Smooth muscle cell (in vitro differentiated cells): ENCODE results near the gene SLC26A8. TPM values are rescaled to one million over a fixed set of nuclear protein-coding genes. Genes with fewer than 3 reads are reported as not detected.

Experiments used
- DNase-seq: peaks from one replicate; lab custom pipeline; 2025; ENCODE audit not compliant: unreplicated experiment; lab: John Stamatoyannopoulos, UW
- H2AFZ ChIP-seq: fragments of 200-600 bp; sonication (generic); 2 replicates; pipeline ENCODE4 v1.6.0; 2016; ENCODE audit warnings: antibody characterized with exemption, low read depth, mild to moderate bottlenecking
- H3F3A ChIP-seq: fragments of 200-600 bp; sonication (generic); 2 replicates; pipeline ENCODE4 v1.6.0; 2017; ENCODE audit warnings: antibody characterized with exemption, low read depth
- H3K27ac ChIP-seq: fragments of 200-600 bp; sonication (generic); 2 replicates; pipeline ENCODE4 v1.5.1; 2016; ENCODE audit warnings: low read depth, mild to moderate bottlenecking
- H3K27me3 ChIP-seq: fragments of 200-600 bp; sonication (generic); 2 replicates; pipeline ENCODE4 v1.6.1; 2016; ENCODE audit warnings: low read depth, mild to moderate bottlenecking
- H3K36me3 ChIP-seq: fragments of 200-600 bp; sonication (generic); 2 replicates; pipeline ENCODE4 v1.5.1; 2016; ENCODE audit warnings: low read depth
- H3K4me1 ChIP-seq: fragments of 200-600 bp; sonication (generic); 2 replicates; pipeline ENCODE4 v1.5.1; 2016; ENCODE audit warnings: low read depth
- H3K4me2 ChIP-seq: fragments of 200-600 bp; sonication (generic); 2 replicates; pipeline ENCODE4 v1.6.0; 2016; ENCODE audit warnings: mild to moderate bottlenecking
- H3K4me3 ChIP-seq: fragments of 200-600 bp; sonication (generic); 2 replicates; pipeline ENCODE4 v1.5.1; 2016; ENCODE audit warnings: mild to moderate bottlenecking
- H3K79me2 ChIP-seq: fragments of 200-600 bp; sonication (generic); 2 replicates; pipeline ENCODE4 v1.6.0; 2016; ENCODE audit warnings: low read depth, mild to moderate bottlenecking
- H3K9ac ChIP-seq: fragments of 200-600 bp; sonication (generic); 2 replicates; pipeline ENCODE4 v1.6.0; 2016; ENCODE audit warnings: low read depth
- H3K9me3 ChIP-seq: fragments of 200-600 bp; sonication (generic); replicated peaks from 2 replicates; pipeline ENCODE4 v1.5.1; 2016; ENCODE audit warnings: low read depth
- H4K20me1 ChIP-seq: fragments of 200-600 bp; sonication (generic); 2 replicates; pipeline ENCODE4 v1.6.0; 2016; ENCODE audit warnings: low read depth
- WGBS: methylation state at CpG from one replicate; pipeline ENCODE4 v1.1.7; 2016; ENCODE audit warnings: low lambda C conversion rate; 5-methylcytosine and 5-hydroxymethylcytosine counted together
- polyA plus RNA-seq: library from polyadenylated mRNA; unstranded; fragments of >200 nt; fragmentation: Nextera tagmentation; extraction: Ambion mirVana; gene quantifications from 2 replicates; pipeline ENCODE4 v1.2.1, GENCODE V29; 2016
- total RNA-seq: library from RNA; depleted of rRNA; stranded (reverse); fragments of >200 nt; gene quantifications from 2 replicates; pipeline ENCODE4 v1.2.3, GENCODE V29; 2014
- TF ChIP-seq, protein P1 (sequence below): fragments of 200-600 bp; sonication (generic); IDR thresholded peaks from 2 replicates; pipeline ENCODE4 v1.5.1; 2017; ENCODE audit warnings: borderline replicate concordance, mild to moderate bottlenecking, antibody characterized with exemption; ENCODE audit not compliant: insufficient read depth, poor library complexity, severe bottlenecking

SLC26A8 gene
- total and polyA plus RNA-seq, 2 experiments from 2014 or later, result 0.09 TPM; not detected in 1

DNA sequence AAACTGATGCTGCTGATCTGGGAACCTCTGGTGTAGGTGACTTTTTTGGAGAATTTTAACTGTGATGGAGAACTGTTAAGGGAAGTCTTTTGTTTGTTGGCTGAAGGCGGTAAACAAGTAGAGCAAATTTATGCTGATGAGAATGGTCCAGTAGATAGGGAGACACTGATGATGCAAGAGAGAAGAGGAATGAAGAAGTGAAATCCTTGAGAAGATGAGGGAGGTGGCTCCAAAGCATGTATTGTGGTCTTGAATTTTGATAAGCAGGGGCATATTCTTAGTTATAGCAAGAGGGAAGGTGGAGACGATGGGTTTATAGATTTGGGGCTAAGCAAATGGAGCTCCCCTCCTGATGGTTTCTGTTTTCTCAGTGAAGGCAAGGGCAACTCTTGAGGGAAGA, 25.1 kb upstream of the SLC26A8 start:
- H3F3A ChIP-seq, result peaks cover 3% of the 10 kb centered on the region
- peaks cover 100% of the 10 kb centered on the region for H4K20me1 ChIP-seq

DNA sequence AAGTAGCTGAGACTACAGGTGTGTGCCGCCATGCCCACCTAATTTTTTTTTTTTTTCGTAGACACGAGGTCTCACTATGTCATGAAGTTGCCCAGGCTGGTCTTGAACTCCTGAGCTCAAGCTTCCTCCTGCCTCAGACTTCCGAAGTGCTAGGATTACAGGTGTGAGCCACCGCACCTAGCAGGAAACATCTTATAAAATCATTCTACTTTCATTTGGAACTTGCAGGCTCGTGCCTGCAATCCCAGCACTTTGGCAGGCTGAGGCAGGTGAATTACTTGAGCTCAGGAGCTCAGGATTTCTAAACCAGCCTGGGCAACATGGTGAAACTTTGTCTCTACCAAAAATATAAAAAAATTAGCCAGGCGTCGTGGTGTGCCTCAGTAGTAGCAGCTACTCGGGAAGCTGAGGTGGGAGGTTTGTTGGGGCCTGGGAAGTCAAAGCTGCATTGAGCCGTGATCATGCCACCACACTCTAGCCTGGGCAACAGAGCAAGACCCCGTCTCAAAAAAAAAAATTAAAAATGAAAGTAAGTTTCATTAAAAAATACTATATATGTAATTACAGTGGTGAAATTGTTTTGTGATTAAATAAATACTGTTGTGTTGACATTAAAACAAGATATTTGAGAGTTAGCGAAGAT, 18.3 kb upstream of the SLC26A8 start:
- Histone ChIP-seq H3K27ac (no peak overlapping the region), H3K4me1 (peaks cover 9% of the 10 kb centered on the region), H3K79me2 (peaks cover 99% of the 10 kb centered on the region)

More for the DNA sequence above, 25.1 kb upstream of the SLC26A8 start:
- no peak overlapping the region for H3K9ac ChIP-seq
- H3K79me2 ChIP-seq, result peaks cover 95% of the 10 kb centered on the region
- no peak overlapping the region for H3K27ac ChIP-seq
- no peak for DNase-seq
- no peaks in the 10 kb centered on the region for H3K27me3 ChIP-seq
- 94% methylated on average over 2 of the region's 2 CpGs for WGBS
- H3K4me2 ChIP-seq, result no peak overlapping the region
- H3K36me3 ChIP-seq, result no peaks in the 10 kb centered on the region
- H3K4me3 ChIP-seq, result no peak overlapping the region
- no peak overlapping the region for H2AFZ ChIP-seq
- peaks cover 6% of the 10 kb centered on the region for H3K4me1 ChIP-seq
- H3K9me3 ChIP-seq, result no peaks in the 10 kb centered on the region
- TF ChIP-seq, protein P1, sequence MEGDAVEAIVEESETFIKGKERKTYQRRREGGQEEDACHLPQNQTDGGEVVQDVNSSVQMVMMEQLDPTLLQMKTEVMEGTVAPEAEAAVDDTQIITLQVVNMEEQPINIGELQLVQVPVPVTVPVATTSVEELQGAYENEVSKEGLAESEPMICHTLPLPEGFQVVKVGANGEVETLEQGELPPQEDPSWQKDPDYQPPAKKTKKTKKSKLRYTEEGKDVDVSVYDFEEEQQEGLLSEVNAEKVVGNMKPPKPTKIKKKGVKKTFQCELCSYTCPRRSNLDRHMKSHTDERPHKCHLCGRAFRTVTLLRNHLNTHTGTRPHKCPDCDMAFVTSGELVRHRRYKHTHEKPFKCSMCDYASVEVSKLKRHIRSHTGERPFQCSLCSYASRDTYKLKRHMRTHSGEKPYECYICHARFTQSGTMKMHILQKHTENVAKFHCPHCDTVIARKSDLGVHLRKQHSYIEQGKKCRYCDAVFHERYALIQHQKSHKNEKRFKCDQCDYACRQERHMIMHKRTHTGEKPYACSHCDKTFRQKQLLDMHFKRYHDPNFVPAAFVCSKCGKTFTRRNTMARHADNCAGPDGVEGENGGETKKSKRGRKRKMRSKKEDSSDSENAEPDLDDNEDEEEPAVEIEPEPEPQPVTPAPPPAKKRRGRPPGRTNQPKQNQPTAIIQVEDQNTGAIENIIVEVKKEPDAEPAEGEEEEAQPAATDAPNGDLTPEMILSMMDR, result no peak

DNA sequence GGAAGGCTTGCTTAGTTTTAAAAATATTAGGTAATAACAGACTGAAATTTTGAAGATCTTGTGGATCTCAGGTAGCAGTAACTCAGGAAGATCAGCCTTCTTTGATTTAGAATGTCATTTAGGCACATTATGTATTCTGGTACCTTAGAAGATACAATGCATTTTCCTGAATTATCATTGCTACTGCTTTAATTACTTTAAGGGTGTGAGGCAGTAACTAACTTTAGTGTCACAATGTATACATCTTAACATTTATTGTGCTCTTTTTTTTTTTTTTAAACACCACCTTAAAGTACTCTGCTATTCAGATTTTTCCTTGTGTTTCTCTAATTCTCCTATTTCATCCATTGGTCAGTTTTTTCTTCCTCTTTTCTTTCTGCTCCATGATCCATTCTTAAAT, 16.5 kb upstream of the SLC26A8 start:
- Histone ChIP-seq H3K4me2 (no peak overlapping the region), H3K36me3 (no peaks in the 10 kb centered on the region), H3F3A (no peaks in the 10 kb centered on the region), H4K20me1 (peaks cover 100% of the 10 kb centered on the region), H3K27ac (no peak overlapping the region), H3K9ac (no peak overlapping the region), H3K9me3 (no peaks in the 10 kb centered on the region), H2AFZ (no peak overlapping the region), H3K4me3 (no peak overlapping the region), H3K4me1 (peaks cover 9% of the 10 kb centered on the region), H3K27me3 (no peaks in the 10 kb centered on the region), H3K79me2 (peaks cover 99% of the 10 kb centered on the region)
- TF ChIP-seq, protein P1, result no peak
- DNase-seq, result no peak

More for the DNA sequence above, 18.3 kb upstream of the SLC26A8 start:
- 96% methylated on average over 12 of the region's 12 CpGs for WGBS
- H3K9me3 ChIP-seq, result no peaks in the 10 kb centered on the region
- H3K36me3 ChIP-seq, result no peaks in the 10 kb centered on the region
- peaks cover 100% of the 10 kb centered on the region for H4K20me1 ChIP-seq
- no peaks in the 10 kb centered on the region for H3K27me3 ChIP-seq
- H3K4me3 ChIP-seq, result no peak overlapping the region
- TF ChIP-seq, protein P1, result no peak
- H3K4me2 ChIP-seq, result no peak overlapping the region
- H3K9ac ChIP-seq, result no peak overlapping the region
- H2AFZ ChIP-seq, result no peak overlapping the region
- no peaks in the 10 kb centered on the region for H3F3A ChIP-seq
- DNase-seq, result no peak

DNA sequence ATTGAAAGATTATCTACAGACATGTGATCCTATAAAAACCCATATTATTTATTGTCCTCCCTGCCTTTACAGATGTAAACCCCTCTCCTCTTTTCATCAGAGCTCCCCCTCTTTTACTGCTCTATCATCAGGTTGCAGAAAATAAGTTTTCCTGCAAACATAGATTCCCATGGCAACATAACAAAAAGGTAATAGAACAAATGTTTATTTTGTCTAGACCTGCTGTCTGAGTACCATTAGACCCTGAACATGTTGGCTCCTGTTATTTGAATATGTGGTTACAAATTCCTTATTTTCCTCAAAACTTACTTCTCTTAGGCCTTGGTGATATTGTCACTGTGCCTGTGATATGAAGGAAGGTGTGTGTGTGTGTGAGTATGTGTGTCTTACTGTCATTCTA, 14.7 kb upstream of the SLC26A8 start:
- no peaks in the 10 kb centered on the region for H3K9me3 ChIP-seq
- peaks cover 100% of the 10 kb centered on the region for H4K20me1 ChIP-seq
- TF ChIP-seq, protein P1, result no peak
- no peak overlapping the region for H2AFZ ChIP-seq
- H3K4me1 ChIP-seq, result peaks cover 12% of the 10 kb centered on the region
- no peaks in the 10 kb centered on the region for H3K27me3 ChIP-seq
- H3K9ac ChIP-seq, result peak overlapping the region; percentile 55
- H3K79me2 ChIP-seq, result peaks cover 100% of the 10 kb centered on the region
- H3K27ac ChIP-seq, result peak overlapping the region; percentile 72
- no peaks in the 10 kb centered on the region for H3K36me3 ChIP-seq
- H3F3A ChIP-seq, result no peaks in the 10 kb centered on the region
- H3K4me2 ChIP-seq, result no peak overlapping the region
- H3K4me3 ChIP-seq, result no peak overlapping the region
- no peak for DNase-seq
